ENCODE data around the gene TET3. TPM values are rescaled to one million over a fixed set of nuclear protein-coding genes. Genes with fewer than 3 reads are reported as not detected.

The TET3 gene
- total RNA-seq, 6 experiments from 2014 or later: 3.2 to 3.7 (median 3.4) TPM

DNA sequence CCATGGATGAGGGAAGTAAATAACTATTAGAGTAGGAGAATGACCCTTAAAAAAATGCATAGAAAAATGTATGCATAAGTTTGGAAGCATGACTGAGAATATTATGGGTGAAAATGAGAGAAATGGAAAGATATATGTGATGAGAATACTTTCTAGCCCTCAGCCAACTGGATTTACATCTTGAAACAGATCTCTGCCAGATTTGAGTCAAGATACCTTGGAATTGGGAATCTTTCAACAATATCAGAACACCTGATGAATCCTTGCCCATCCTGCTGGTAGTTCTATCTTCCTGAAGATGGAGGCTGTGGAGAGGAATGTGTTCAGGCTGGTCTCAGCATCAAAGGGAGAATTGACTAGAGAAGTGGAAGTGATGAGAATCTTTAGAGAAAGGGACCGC, 5.8 kb downstream of the TET3 start:
- H3K27ac Mint-ChIP-seq: no peak overlapping the region
- peaks cover 34% of the 10 kb centered on the region for H3K36me3 Mint-ChIP-seq (ENCODE audit: low read depth)
- H3K4me1 Mint-ChIP-seq (ENCODE audit: low read depth): peaks cover 63% of the 10 kb centered on the region
- H3K9me3 Mint-ChIP-seq: no peaks in the 10 kb centered on the region
- DNase-seq: no peak
- TF ChIP-seq CTCF (IDR thresholded peaks at IDR 0.05): no peak
- H3K27me3 Mint-ChIP-seq (ENCODE audit: insufficient read depth): peaks cover 4% of the 10 kb centered on the region; the same call in 1 of the 2 replicates
- no peak overlapping the region for H3K4me3 Mint-ChIP-seq

DNA sequence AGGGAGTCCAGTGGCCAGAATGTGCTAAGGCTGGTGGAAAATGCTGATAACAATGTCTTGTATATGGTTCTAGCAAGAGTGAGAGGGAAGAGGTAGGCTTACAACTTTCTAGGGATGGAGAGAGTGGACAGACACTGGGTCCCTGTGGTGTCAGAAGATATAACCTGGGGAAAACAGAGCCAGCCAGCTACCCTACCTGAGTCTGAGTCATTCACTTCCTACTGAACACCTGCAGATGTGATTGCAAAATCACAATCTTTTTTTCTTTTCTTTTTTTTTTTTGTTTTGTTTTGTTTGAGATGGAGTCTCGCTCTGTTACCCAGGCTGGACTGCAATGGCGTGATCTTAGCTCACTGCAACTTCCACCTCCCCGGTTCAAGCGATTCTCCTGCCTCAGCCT, 7.3 kb downstream of the TET3 start:
- TF ChIP-seq CTCF (IDR thresholded peaks at IDR 0.05): no peak
- Mint-ChIP-seq H3K4me1 (ENCODE audit: low read depth) (peaks cover 49% of the 10 kb centered on the region), H3K27ac (no peak overlapping the region), H3K36me3 (ENCODE audit: low read depth) (peaks cover 27% of the 10 kb centered on the region), H3K27me3 (ENCODE audit: insufficient read depth) (peaks cover 4% of the 10 kb centered on the region; the same call in 1 of the 2 replicates), H3K4me3 (no peak overlapping the region), H3K9me3 (no peaks in the 10 kb centered on the region)
- no peak for DNase-seq

DNA sequence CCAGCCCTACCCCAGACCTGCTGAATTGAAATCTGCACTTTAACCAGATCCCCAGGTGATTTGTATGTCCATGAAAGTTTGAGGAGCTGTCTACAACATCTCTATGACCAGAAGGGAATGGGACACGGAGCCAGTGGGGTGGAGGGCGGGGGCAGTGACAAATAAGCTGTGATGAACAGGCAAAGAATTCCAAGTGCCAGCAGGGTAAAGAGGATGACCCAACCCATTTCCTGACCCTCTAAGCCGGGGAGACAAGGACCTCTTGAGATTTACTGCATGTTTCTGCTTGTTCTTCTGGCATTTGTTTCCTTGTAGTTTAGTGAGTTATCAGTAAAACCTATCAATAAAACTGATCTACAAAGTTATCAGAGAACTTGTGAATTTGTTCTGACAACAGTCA, 8.7 kb downstream of the TET3 start:
- no peak for DNase-seq
- H3K4me3 Mint-ChIP-seq: peak overlapping the region; percentile 24; the same call in 1 of the 2 replicates
- H3K27me3 Mint-ChIP-seq (ENCODE audit: insufficient read depth): peaks cover 7% of the 10 kb centered on the region
- H3K27ac Mint-ChIP-seq: peak overlapping the region; percentile 45
- peaks cover 42% of the 10 kb centered on the region for H3K4me1 Mint-ChIP-seq (ENCODE audit: low read depth)
- no peak for TF ChIP-seq CTCF (IDR thresholded peaks at IDR 0.05)
- peaks cover 21% of the 10 kb centered on the region for H3K36me3 Mint-ChIP-seq (ENCODE audit: low read depth)
- no peaks in the 10 kb centered on the region for H3K9me3 Mint-ChIP-seq

- peaks cover 39% of the 10 kb centered on the region for H3K4me1 Mint-ChIP-seq (ENCODE audit: low read depth)
Observed at GRCh38 chr2:73993778-73994177, 9.1 kb downstream of the TET3 start.

DNA sequence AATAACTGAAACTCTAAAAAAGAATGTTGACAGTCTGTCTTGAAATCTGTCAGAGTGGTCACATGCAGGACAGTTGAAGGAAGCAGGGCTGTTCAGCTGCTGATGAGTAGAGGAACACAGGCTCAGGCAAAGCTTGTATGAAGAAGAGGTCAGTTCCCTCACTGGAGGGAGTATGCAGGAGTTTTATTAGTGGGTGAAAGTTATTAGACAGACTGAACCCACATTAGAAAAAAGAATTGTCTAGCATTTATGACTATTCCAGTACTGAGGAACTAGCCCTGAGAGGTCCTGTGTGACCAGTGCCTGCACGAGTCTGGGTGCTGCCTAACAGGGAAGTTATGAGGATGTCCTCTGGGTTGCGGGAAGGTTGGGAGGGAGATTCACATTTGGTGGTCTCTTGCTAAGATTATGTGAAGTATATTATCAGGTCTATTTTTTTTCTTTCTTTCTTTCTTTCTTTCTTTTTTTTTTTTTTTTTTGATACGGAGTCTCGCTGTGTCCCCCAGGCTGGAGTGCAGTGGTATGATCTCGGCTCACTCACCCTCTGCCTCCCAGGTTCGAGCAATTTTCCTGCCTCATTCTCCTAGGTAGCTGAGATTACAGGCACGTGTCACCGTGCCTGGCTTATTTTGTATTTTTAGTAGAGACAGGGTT, 9.6 kb downstream of the TET3 start:
- Mint-ChIP-seq H3K9me3 (no peaks in the 10 kb centered on the region), H3K36me3 (ENCODE audit: low read depth) (peaks cover 15% of the 10 kb centered on the region), H3K4me1 (ENCODE audit: low read depth) (peaks cover 37% of the 10 kb centered on the region), H3K27me3 (ENCODE audit: insufficient read depth) (peaks cover 7% of the 10 kb centered on the region), H3K27ac (peak overlapping the region; percentile 45), H3K4me3 (no peak overlapping the region)
- no peak for TF ChIP-seq CTCF (IDR thresholded peaks at IDR 0.05)
- no peak for DNase-seq

More at GRCh38 chr2:73993778-73994177, 9.1 kb downstream of the TET3 start:
- peaks cover 7% of the 10 kb centered on the region for H3K27me3 Mint-ChIP-seq (ENCODE audit: insufficient read depth)
- DNase-seq: no peak
- 0 out of 2 replicates have a peak overlapping the region, but pooled peaks have one; percentile 24 for H3K4me3 Mint-ChIP-seq
- peaks cover 18% of the 10 kb centered on the region for H3K36me3 Mint-ChIP-seq (ENCODE audit: low read depth)
- no peak for TF ChIP-seq CTCF (IDR thresholded peaks at IDR 0.05)
- H3K27ac Mint-ChIP-seq: peak overlapping the region; percentile 45
- H3K9me3 Mint-ChIP-seq: no peaks in the 10 kb centered on the region
